Astrocyte (in vitro differentiated cells and primary cell): ENCODE measurements around the gene ARHGEF10L. TPM values are rescaled to one million over a fixed set of nuclear protein-coding genes. Genes with fewer than 3 reads are reported as not detected.

Experiments used
- DNase-seq: peaks from one replicate; pipeline ENCODE4 v3.0.0-alpha.2; 2010; ENCODE audit warnings: low read depth
- FAIRE-seq: peaks from 2 replicates; lab custom pipeline; 2011; peaks lifted over from hg19 to GRCh38; lab: Jason Lieb, UNC
- H2AFZ ChIP-seq: 2 replicates; pipeline ENCODE4 v1.6.0; 2012; ENCODE audit warnings: low read depth, low read length, inconsistent platforms
- H3K27ac ChIP-seq: 2 replicates; pipeline ENCODE4 v1.5.1; 2011; ENCODE audit warnings: low read depth, low read length, inconsistent platforms
- H3K27me3 ChIP-seq: 2 replicates; pipeline ENCODE4 v1.6.0; 2011; ENCODE audit warnings: low read length, inconsistent platforms; ENCODE audit not compliant: insufficient read depth
- H3K36me3 ChIP-seq: 2 replicates; pipeline ENCODE4 v1.5.1; 2011; ENCODE audit warnings: low read length, inconsistent platforms; ENCODE audit not compliant: insufficient read depth
- H3K4me1 ChIP-seq: 2 replicates; pipeline ENCODE4 v1.5.1; 2011; ENCODE audit warnings: low read length, inconsistent platforms; ENCODE audit not compliant: insufficient read depth
- H3K4me2 ChIP-seq: 2 replicates; pipeline ENCODE4 v1.6.0; 2012; ENCODE audit warnings: low read length, inconsistent platforms
- H3K4me3 ChIP-seq: 2 replicates; pipeline ENCODE4 v1.5.1; 2011; ENCODE audit warnings: low read depth, mild to moderate bottlenecking, low read length, inconsistent platforms; ENCODE audit not compliant: insufficient read depth
- H3K79me2 ChIP-seq: 2 replicates; pipeline ENCODE4 v1.6.0; 2012; ENCODE audit warnings: mild to moderate bottlenecking, low read length, inconsistent platforms; ENCODE audit not compliant: insufficient read depth
- H3K9ac ChIP-seq: 2 replicates; pipeline ENCODE4 v1.6.0; 2012; ENCODE audit warnings: mild to moderate bottlenecking, low read length, inconsistent platforms
- H3K9me3 ChIP-seq: 2 replicates; pipeline ENCODE4 v1.5.1; 2012; ENCODE audit warnings: low read depth, mild to moderate bottlenecking, low read length, inconsistent platforms; ENCODE audit not compliant: insufficient read depth
- H4K20me1 ChIP-seq: 2 replicates; pipeline ENCODE4 v1.6.0; 2012; ENCODE audit warnings: low read length, inconsistent platforms; ENCODE audit not compliant: insufficient read depth
- H3K27ac Mint-ChIP-seq: one replicate; pipeline ENCODE4 v1.8.0; 2021; ENCODE audit warnings: mild to moderate bottlenecking, mixed read lengths; ENCODE audit not compliant: unreplicated experiment
- H3K27me3 Mint-ChIP-seq: one replicate; pipeline ENCODE4 v1.8.0; 2021; ENCODE audit warnings: low read depth, mixed read lengths; ENCODE audit not compliant: unreplicated experiment
- H3K36me3 Mint-ChIP-seq: one replicate; pipeline ENCODE4 v1.8.0; 2021; ENCODE audit warnings: low read depth, mixed read lengths; ENCODE audit not compliant: unreplicated experiment
- H3K4me1 Mint-ChIP-seq: one replicate; pipeline ENCODE4 v1.8.0; 2021; ENCODE audit warnings: low read depth, mixed read lengths; ENCODE audit not compliant: unreplicated experiment
- H3K4me3 Mint-ChIP-seq: one replicate; pipeline ENCODE4 v1.8.0; 2021; ENCODE audit warnings: mild to moderate bottlenecking, moderate library complexity, mixed read lengths; ENCODE audit not compliant: unreplicated experiment
- H3K9me3 Mint-ChIP-seq: one replicate; pipeline ENCODE4 v1.8.0; 2021; ENCODE audit warnings: mild to moderate bottlenecking, mixed read lengths; ENCODE audit not compliant: unreplicated experiment
- CTCF ChIP-seq: IDR thresholded peaks from 2 replicates; pipeline ENCODE4 v1.5.1; 2011; ENCODE audit warnings: low read depth, mild to moderate bottlenecking, inconsistent platforms, low read length, moderate library complexity; ENCODE audit not compliant: insufficient read depth
- EZH2 ChIP-seq: IDR thresholded peaks from 2 replicates; pipeline ENCODE4 v1.6.1; 2012; ENCODE audit warnings: mild to moderate bottlenecking, low read length, inconsistent platforms; ENCODE audit not compliant: insufficient read depth
- total RNA-seq: library from RNA; stranded (reverse); gene quantifications from 2 replicates; pipeline ENCODE4 v1.2.1, GENCODE V29; 2021

ARHGEF10L gene
- total RNA-seq, 1 donor from 2014 or later = 14.2 TPM

DNA sequence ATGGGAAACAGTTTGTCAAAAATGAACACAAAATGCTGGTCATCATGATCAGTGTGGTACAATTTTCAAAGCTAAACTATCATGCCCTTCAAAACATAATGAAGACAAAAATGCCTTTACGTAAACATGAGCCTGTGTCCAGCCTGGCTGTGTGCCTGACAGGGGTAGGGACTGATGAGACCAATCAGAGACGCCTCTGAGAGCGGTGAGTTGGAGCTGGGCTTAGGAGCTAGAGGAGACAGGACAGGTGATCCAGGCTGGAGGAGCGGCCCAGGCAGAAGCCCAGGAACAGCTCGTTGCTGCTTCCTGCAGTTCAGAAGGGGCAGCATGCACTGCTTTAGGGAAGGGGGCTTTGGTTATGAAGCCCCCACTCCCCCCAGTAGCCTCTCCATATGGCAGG lies 70.0 kb downstream of the ARHGEF10L start:
- H3K9ac ChIP-seq = no peak overlapping the region
- no peak overlapping the region for H2AFZ ChIP-seq
- no peak overlapping the region for H3K27ac ChIP-seq
- H3K4me1 ChIP-seq = no peaks in the 10 kb centered on the region
- FAIRE-seq (no peak), DNase-seq (no peak)
- no peaks in the 10 kb centered on the region for H3K36me3 ChIP-seq
- Mint-ChIP-seq H3K27me3 (no peaks in the 10 kb centered on the region), H3K27ac (no peak overlapping the region), H3K36me3 (peaks cover 13% of the 10 kb centered on the region), H3K4me1 (peaks cover 11% of the 10 kb centered on the region), H3K9me3 (no peaks in the 10 kb centered on the region), H3K4me3 (no peak overlapping the region)
- H3K4me2 ChIP-seq = no peak overlapping the region
- no peak overlapping the region for H3K4me3 ChIP-seq
- no peaks in the 10 kb centered on the region for H4K20me1 ChIP-seq
- no peaks in the 10 kb centered on the region for H3K27me3 ChIP-seq
- no peaks in the 10 kb centered on the region for H3K79me2 ChIP-seq
- TF ChIP-seq EZH2 (no peak), CTCF (no peak)
- H3K9me3 ChIP-seq = no peaks in the 10 kb centered on the region

- Histone ChIP-seq H3K9me3 (no peaks in the 10 kb centered on the region), H3K36me3 (no peaks in the 10 kb centered on the region), H3K27me3 (no peaks in the 10 kb centered on the region), H2AFZ (no peak overlapping the region), H3K9ac (no peak overlapping the region), H3K27ac (no peak overlapping the region), H4K20me1 (no peaks in the 10 kb centered on the region), H3K79me2 (no peaks in the 10 kb centered on the region), H3K4me3 (no peak overlapping the region), H3K4me2 (no peak overlapping the region), H3K4me1 (no peaks in the 10 kb centered on the region)
- H3K4me1 Mint-ChIP-seq = peaks cover 11% of the 10 kb centered on the region
- H3K4me3 Mint-ChIP-seq = no peak overlapping the region
- no peaks in the 10 kb centered on the region for H3K9me3 Mint-ChIP-seq
- DNase-seq (no peak), FAIRE-seq (no peak)
- no peak for TF ChIP-seq EZH2
- TF ChIP-seq CTCF = no peak
- no peak overlapping the region for H3K27ac Mint-ChIP-seq
- peaks cover 11% of the 10 kb centered on the region for H3K36me3 Mint-ChIP-seq
- no peaks in the 10 kb centered on the region for H3K27me3 Mint-ChIP-seq
Observed at GRCh38 chr1:17610085-17610484, 70.6 kb downstream of the ARHGEF10L start.

GRCh38 chr1:17610713-17611112 lies 71.2 kb downstream of the ARHGEF10L start:
- Histone ChIP-seq H3K27ac (no peak overlapping the region), H3K36me3 (no peaks in the 10 kb centered on the region), H3K4me1 (no peaks in the 10 kb centered on the region), H3K79me2 (no peaks in the 10 kb centered on the region), H4K20me1 (no peaks in the 10 kb centered on the region), H2AFZ (no peak overlapping the region), H3K27me3 (no peaks in the 10 kb centered on the region), H3K4me2 (no peak overlapping the region), H3K9ac (no peak overlapping the region), H3K4me3 (no peak overlapping the region), H3K9me3 (no peaks in the 10 kb centered on the region)
- Mint-ChIP-seq H3K4me3 (no peak overlapping the region), H3K4me1 (peaks cover 11% of the 10 kb centered on the region), H3K27ac (no peak overlapping the region), H3K36me3 (peaks cover 9% of the 10 kb centered on the region), H3K27me3 (no peaks in the 10 kb centered on the region), H3K9me3 (no peaks in the 10 kb centered on the region)
- no peak for DNase-seq
- no peak for TF ChIP-seq CTCF
- no peak for TF ChIP-seq EZH2
- FAIRE-seq = no peak
